ENCODE results near the gene NUDT3.
"Not testable (repeated sequence)": the region's sequence is repeated elsewhere in the genome, so short reads cannot be mapped to it uniquely, and the experiment has no call there.

The NUDT3 gene

DNA sequence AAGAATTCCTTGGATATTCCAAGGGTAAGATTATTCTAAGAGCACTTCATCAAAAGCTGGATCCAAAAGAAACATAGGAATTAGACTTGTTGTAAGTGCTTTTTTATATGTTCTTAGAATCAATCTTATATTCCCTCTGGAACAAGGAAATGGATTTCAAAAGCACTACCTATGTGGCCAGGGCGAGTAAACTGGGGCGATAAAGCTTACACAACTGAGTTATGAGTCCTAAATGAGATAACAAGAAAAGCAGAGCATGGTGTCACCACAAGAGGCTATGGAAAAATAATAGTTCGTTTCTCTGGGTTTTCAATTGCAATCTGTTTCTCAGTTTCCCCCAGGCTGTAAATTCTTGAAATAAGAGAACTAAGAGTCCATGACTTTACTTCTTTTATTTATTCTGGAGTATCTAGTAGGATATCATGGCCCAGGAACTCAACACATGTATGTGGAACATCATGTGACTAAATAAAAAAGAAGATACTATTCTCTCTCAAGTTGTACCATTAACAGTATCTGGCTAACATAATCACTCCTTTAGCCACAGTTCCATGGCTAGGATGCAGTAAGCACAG is 51.5 kb downstream of the NUDT3 start:
- DNase-seq, result no peak

DNA sequence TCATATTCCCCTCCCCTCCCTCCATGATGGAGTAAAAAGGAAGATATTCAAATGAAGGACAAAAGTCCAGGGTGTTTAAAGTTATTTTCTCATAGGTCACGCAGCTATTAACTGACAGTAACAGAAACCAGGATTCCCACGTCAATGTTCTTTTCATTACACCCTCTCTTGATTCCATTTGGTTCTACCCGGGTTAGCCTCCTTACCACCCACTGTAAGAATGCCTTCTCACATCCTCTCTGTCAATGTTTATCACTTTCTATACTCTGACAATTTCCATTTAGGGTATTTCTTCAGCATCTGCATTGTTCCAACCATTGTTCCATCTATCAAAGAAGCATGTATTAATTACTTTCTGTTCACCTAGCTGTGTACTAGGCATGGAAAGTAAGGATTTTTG is 52.1 kb downstream of the NUDT3 start:
- no peak for DNase-seq

DNA sequence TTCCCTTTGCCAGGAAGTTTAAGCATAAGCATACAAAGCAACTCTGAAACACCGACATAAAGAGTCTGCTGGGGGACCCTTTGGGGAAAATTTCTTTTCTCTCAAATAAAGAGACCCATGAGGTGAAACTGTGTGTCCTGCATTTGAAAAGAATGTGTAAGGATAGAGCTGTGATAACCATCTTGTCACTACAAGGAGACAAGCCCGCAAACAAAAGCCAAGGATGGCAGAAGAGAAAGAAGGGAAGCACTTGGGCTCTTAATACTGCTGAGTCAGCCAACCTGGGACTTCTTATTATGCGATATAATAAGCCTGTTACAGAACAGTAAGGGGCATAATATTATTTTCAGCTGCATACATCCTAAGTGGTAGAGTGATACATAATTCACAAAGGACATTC is 52.5 kb downstream of the NUDT3 start:
- no peak for DNase-seq

DNA sequence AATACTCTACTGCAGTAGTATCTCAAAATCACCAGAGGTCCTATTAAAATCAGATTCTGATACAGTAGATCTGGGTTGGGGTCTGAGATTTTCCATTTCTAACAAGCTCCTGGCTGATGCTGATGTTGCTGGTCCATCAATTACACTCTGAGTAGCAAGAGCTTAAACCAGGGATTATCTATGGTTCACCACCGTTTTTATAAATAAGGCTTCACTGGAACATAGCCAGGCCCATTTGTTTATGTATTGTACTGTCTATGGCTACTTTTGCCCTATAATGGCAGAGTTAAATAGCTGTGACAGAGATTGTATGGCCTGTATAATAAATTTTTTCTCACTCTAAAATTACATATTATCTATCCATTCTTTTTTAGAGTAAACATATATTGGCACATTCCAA is 53.0 kb downstream of the NUDT3 start:
- no peak for DNase-seq

DNA sequence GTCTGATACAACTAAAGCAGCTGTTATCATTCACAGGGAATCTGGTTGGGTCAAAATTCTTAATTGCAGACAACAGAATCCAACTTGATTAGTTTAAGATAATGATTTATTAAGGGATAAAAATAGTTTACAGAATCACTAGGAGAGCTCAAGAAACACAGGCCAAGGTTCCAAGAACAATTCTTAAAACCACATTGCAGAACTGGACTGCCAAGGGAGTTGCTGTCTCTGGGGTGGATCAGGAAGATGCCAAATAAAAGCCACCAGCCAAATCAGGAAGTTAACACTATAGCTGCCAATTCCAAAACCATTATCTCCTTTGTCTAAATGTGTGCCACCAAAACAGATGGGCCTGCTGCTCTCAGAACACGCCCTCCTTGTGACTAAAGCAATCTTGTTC is 53.7 kb downstream of the NUDT3 start:
- DNase-seq, result no peak

DNA sequence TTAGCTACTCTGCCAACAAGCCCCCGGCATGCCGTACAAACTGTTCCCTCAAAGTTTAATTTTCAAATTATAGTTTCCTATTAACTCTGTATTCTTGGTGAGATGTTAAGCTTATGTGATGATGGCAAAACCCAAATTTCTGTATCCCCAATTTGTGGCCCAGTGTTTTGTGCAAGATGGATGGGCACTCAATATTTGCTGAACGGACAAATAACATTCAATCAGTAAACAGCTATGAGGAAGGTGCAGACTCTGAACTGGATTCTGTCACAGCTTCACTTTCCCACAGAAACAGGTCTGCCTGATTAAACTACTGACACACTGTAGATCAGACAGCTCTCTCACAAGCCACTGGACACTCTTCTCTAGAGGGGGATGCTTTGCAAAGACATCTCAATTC is 54.1 kb downstream of the NUDT3 start:
- no peak for DNase-seq

DNA sequence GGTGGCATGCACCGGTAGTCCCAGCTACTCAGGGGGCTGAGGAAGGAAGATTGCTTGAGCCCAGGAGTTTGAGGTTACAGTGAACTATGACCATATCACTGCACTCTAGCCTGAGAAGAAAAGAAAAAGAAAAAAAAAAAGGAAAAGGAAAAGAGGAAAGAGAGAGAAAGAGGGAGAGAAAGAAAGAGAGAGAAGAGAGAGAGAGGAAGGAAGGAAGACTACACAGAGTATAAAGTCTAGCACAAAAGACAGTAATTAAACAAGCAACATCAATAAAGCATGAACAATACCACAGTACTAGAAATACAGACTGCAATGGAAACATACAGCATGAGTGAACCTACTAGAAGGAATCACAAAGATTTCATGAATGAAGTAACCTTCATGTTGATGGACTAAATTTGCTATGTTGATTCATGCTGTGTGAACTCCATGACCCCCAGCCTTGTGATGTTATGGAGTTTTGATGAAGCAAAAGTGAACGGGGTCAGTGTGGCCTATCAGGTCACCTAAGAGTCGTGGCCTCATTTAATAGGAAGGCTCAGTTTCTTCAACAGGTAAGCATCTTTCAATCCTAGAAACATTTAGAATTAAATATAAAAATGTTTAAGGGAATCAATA is 57.6 kb downstream of the NUDT3 start:
- DNase-seq, result no peak

DNA sequence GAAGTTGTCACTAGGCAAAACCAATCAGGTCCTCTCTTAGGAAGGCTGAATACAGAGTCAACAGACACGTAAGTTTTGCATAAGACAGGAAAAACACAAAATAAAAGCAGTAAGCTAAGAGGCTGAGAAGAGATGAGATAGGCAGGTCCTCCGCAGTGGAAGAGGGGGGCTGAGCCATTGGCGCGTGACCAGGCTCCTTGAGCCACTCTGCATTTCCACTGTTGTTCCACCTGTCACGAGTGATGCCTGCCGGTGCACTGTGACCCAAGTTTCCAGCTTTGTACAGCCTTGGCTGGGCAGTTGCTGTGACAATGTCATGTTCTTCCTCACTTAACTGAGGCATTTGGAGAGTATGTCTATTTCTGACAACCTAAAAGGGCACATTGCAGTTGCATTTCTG is 58.6 kb downstream of the NUDT3 start:
- DNase-seq, result no peak

DNA sequence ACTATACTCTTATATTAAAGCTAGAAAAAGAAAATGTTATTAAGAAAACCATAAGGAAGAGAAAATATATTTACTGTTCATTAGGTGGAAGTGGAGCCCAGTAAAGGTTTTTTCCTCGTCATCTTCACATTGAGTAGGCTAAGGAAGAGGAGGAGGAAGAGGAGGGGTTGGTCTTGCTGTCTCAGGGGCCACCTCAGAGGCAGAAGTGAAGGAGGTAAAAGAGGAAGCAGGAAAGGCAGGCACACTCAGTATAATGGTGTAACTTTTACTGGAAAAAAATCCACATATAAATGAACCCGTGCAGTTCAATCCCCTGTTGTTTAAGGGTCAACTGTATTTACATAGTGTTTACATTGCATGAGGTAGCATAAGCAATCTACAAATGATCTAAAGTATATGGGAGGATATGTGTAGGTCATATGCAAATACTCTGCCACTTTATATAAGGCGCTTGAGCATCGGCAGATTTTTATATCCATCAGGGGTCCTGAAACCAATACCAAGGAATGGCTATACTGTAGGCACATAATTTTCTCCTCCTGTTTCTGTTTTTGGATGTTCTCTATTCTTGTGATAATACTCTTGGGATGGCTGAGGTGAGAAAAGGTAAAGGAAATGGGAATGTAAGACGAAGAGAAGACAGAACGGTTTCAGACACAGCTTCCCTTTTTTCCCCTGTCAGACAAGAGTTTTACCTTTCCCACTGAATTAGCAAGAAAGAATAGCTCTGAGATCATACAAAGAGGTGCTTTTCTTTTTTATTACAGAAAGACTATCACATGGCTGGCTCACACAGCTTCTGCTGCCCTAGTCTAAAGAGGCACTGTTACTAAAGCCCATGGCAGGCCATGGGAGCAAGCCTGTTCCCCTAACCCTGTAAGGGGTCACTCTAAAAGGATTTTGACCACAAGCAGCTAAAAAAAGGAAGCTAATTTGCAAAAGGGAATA is 59.9 kb downstream of the NUDT3 start:
- no peak for DNase-seq

DNA sequence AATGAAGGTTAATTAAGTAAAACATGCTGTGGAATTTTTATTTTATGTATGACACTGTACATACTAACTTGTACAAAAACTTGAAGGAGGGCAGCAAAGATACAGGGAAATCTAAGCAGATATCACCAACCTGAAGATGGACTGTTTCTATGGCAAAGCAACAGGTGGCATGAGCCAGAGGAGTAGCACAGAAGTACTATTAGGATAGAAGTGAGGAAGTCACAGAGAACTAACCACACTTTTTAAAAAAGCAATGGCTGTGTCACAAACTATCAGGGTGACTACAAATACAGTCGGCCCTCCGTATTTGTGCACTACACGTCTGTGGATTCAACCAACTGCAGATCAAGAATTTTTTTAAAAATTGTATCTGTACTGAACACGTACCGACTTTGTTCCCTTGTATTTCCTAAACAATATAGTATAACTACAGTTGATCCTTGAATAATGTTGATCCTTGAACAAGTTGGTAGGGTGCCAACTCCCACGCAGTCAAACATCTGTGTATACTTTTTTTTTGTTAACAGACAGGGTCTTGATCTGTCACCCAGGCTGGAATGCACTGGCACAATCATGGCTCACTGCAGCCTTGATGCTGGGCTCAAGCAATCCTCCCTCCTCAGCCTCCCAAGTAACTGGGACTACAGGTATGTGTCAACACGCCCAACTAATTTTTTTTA is 61.0 kb downstream of the NUDT3 start:
- DNase-seq, result no peak

DNA sequence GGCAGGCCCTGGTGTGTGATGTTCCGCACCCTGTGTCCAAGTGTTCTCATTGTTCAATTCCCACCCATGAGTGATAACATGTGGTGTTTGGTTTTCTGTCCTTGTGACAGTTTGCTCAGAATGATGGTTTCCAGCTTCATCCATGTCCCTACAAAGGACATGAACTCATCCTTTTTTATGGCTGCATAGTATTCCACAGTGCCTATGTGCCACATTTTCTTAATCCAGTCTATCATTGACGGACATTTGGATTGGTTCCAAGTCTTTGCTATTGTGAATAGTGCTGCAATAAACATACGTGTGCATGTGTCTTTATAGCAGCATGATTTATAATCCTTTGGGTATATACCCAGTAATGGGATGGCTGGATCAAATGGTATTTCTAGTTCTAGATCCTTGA is 62.7 kb downstream of the NUDT3 start:
- DNase-seq, result not testable (repeated sequence)

DNA sequence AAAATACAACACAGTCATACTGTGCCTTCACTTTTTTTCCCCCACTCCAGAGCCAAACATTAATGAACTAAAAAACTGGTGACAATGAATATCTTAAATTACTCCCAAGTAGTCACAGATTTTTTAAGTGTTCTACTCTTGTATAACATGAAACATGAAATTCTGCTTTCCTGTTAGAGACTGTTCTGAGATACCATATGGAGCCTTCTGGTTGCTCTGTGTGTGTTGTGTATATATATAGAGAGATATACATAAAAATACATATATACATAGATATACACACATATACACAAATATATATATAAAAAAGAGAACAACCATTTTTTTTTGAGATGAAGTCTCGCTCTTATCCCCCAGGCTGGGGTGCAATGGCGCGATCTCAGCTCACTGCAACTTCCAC is 63.5 kb downstream of the NUDT3 start:
- no peak for DNase-seq

DNA sequence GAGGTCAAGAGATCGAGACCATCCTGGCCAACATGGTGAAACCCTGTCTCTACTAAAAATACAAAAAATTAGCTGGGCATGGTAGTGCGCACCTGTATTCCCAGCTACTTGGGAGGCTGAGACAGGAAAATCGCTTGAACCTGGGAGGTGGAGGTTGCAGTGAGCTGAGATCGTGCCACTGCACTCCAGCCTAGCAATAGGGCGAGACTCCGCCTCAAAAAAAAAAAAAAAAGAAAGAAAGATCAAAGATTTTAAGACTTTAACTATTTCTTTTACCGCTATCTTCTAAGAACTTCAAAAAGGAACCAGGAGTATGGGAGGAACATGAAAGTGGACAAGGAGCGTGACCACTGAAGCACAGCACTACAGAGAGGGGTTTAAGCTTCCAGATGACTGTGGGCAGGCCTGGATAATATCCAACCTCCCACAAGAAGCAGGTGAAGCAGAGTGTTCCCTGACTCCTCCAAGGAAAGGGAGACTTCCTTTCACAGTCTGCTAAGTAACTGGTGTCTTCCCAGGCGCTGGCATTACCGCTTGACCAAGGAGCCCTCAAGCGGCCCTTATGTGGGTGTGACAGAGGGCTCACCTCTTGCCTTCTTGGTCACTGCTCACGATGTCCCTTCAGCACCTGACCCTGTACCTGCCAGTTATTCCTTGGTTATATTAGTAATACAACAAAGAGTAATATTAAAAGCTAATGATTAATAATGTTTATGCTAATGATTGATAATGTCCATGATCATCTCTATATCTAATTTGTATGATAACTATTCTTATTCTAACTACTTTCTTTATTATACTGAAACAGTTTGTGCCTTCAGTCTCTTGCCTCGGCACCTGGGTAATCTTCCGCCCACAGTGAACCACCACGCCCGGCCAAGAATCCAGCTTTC is 64.9 kb downstream of the NUDT3 start:
- DNase-seq, result not testable (repeated sequence)

DNA sequence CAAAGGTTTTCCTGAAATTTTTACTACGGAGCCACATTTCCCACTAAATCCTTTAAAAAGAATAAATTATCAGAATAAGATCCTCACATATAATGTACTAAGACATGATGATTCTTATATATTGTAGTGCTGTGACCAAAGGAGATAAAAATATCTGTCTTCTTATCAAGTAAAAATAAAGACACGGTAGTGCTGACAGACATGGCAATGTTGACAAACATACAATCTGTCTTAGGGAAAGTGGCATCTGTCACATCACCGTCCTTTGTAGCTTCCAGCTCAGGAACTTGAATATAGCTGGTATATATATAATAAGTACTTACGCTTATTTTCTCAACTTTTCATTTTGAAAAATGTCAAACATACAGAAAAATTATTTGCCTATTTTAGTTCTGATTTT is 66.8 kb downstream of the NUDT3 start:
- no peak for DNase-seq

DNA sequence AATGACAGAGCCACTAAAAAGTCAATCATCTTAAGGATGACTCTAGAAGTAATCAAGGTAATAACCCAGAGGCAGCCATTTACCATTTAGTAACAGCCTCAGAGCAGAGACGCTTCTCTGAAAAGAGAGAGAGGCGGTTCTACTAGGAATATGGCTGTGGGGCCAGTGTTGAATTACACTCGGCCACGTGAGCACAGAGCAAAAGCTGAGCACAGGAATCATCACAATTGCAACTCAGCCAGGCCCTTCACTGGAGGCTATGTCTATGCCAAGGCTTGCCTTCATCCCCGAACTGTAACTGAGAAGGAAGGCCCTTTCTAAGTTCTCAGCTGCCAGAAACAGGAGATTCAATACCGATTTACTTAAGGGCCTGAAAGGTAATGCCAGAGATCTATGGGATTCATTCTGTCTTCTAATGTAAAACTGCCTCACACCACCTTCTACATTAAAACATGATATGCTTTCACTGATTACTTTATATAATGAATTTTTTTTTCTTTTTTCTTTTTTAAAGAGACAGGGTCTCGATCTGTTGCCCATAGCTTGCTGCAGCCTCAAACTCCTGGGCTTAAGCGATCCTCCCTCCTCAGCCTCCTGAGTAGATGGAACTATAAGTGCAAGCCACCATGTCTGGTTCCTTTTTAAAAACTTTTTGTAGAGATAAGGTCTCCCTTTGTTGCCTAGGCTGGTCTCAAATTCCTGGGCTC is 67.6 kb downstream of the NUDT3 start:
- DNase-seq, result no peak

DNA sequence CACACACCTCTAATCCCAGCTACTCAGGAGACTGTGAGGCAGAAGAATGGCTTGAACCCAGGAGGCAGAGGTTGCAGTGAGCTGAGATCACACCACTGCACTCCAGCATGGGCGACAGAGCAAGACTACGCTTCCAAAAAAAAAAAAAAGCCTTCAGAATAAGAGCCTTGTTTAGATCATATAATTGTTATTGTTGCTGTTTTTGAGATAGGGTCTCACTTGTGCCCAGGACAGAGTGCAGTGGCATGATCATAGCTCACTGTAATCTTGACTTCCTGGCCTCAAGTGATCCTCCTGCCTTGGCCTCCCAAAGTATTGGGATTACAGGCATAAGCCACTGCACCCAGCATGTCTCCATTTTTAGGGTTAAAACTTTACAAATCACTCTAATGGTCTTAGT is 68.2 kb downstream of the NUDT3 start:
- DNase-seq, result not testable (repeated sequence)

DNA sequence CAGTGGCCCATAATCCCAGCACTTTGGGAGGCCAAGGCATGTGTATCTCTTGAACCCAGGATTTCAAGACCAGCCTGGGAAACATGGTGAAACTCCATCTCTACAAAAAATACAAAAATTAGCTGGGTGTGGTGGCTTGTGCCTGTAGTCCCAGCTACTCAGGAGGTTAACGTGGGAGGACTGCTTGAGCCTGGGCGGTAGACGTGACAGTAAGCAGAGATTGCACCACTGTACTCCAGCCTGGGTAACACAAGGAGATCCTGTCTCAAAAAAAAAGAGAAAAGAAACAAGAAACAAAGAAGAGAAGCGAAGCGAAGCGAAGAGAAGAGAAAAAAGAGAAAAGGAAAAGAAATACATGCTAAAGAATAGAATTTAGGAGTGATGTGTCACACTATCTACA is 69.2 kb downstream of the NUDT3 start:
- no peak for DNase-seq

DNA sequence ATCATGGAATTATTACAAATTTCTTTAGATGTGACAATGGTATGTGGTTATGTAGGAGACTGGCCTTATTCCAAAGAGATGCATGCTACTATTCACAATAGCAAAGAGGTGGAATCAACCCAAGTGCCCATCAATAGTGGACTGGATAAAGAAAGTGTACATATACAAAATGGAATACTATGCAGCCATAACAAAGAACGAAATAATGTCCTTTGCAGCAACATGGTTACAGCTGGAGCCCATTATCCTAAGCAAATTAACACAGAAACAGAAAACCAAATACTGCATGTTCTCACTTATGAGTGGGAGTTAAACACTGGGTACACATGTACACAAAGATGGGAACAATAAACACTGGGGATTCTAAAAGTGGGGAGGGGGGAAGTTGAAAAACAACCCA is 69.7 kb downstream of the NUDT3 start:
- DNase-seq, result no peak

DNA sequence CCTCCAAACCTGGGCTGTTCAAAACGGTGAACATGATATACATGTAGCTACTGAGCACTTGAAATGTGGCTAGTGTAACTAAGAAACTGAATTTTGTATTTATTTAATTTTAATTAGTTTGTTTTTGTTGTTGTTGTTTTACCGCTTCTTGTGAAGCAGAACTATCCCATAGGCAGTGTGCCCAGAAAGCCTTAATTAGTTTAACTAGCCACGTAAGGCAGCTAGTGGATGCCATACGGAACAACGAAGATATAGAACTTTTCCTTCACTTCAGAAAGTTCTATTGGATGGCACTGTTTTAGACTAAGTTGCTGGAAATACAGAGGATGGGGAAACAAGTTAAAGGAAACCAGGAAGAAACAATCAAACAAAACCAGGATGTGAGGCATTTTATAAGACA is 70.6 kb downstream of the NUDT3 start:
- DNase-seq, result no peak

DNA sequence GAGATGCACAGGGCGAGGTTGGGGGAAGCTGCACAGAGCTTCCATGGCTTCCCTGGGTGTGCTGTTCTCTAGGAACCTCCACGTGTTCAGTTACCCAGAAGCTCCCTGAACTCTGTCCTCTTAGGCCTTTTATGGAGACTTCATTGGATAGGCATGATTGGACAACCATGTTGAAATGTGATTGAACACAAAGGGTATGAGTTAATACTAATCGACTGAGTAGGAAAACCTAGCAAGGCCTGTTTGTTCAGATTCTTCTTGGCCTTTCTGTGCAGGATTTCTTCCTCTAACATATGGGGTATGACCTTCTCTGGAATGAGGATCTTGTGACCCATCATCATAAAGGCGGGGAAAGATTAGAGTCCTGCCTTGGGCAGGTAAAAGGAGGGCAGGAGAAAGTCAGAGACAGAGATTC is 73.0 kb downstream of the NUDT3 start:
- DNase-seq, result no peak
